Tibial artery (tissue), 4 donors: Measurements from ENCODE around the gene FAM187B.

ENCODE experiments used
- DNase-seq, 2 donors: peaks; one replicate each; pipeline ENCODE4 v3.0.0-alpha.2; 2019
- H3K27ac ChIP-seq, 2 donors: fragments of 200-600 bp; sonication (generic) in 1 of 2; 1 replicate in 1 of 2; 2 replicates in 1 of 2; pipeline ENCODE4 v1.5.1; 2018 to 2019; ENCODE audit warnings: mild to moderate bottlenecking in 1 of 2
- H3K27me3 ChIP-seq, 2 donors: fragments of 200-600 bp; sonication (generic) in 1 of 2; one replicate each; pipeline versions ENCODE4 v1.5.1 to v1.6.0; 2016 to 2019
- H3K36me3 ChIP-seq, 3 donors: fragments of 200-600 bp; sonication (generic) in 2 of 3; one replicate each; pipeline ENCODE4 v1.5.1; 2016 to 2019; ENCODE audit warnings: mild to moderate bottlenecking in 2 of 3
- H3K4me1 ChIP-seq, 4 donors: fragments of 200-600 bp; sonication (generic) in 2 of 4; 1 replicate in 3 of 4; 2 replicates in 1 of 4; pipeline ENCODE4 v1.5.1; 2016 to 2019
- H3K4me3 ChIP-seq, 2 donors: fragments of 200-600 bp; sonication (generic) in 1 of 2; 1 replicate in 1 of 2; 2 replicates in 1 of 2; pipeline ENCODE4 v1.5.1; 2018 to 2019; ENCODE audit warnings: mild to moderate bottlenecking in 2 of 2
- H3K9me3 ChIP-seq, 3 donors: fragments of 200-600 bp; sonication (generic) in 1 of 3; one replicate each; pipeline ENCODE4 v1.5.1; 2016 to 2019
- CTCF ChIP-seq, 2 experiments: fragments of 200-600 bp in 1 of 2; fragments of 450-650 bp in 1 of 2; IDR thresholded peaks; one replicate each; pipeline ENCODE4 v1.5.1; 2017 to 2019; ENCODE audit warnings: antibody characterized with exemption in 2 of 2, mild to moderate bottlenecking in 1 of 2, moderate library complexity in 1 of 2
- intact Hi-C: fragments of 100-400 bp; cut with DNase I; formaldehyde crosslinking; loops from one replicate; pipeline ENCODE4 v1.15.0; 2023; ENCODE audit warnings: low total_unique reads

FAM187B gene

DNA sequence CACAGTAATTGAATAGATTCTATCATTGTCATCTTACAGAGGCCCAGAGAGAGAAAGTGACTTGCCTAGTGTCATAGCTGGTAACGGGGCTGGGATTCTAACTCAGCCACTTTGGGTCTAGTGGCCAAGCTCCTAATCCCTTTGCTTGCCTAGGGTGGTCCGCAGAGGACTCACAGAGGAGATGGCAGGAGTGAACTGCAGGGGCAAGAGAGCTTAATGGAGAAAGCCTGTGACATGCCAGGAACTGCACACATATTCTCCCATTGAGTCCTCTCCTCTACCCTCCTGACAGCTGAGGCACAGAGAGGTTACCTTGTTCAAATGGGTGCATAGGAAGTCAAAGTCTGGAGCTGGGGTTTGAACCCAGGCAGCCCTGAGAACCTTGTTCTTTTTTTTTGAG, 22.9 kb upstream of the FAM187B start:
- no peak for TF ChIP-seq CTCF (IDR thresholded peaks at IDR 0.05)
- Histone ChIP-seq H3K4me1 (peaks cover 0 to 22% (median 15%) of the 10 kb centered on the region in 4 donors), H3K27me3 (peaks cover 0 to 51% of the 10 kb centered on the region in 2 donors), H3K36me3 (no peaks in the 10 kb centered on the region), H3K27ac (no peak overlapping the region), H3K4me3 (no peak overlapping the region), H3K9me3 (no peaks in the 10 kb centered on the region)
- DNase-seq = no peak
- intact Hi-C loops = no loop called here

- H3K4me3 ChIP-seq = peak overlapping the region in 1 of 2 donors; percentile 42
- DNase-seq = peak in 1 of 2 donors; percentile 61
- no peak for TF ChIP-seq CTCF (IDR thresholded peaks at IDR 0.05)
- H3K27me3 ChIP-seq = peaks cover 0 to 47% of the 10 kb centered on the region in 2 donors
- peaks cover 0 to 22% (median 15%) of the 10 kb centered on the region in 4 donors for H3K4me1 ChIP-seq
- no peak overlapping the region for H3K27ac ChIP-seq
- H3K36me3 ChIP-seq = no peaks in the 10 kb centered on the region
- intact Hi-C loops = no loop called here
- no peaks in the 10 kb centered on the region for H3K9me3 ChIP-seq
These were observed 21.5 kb upstream of the FAM187B start for GRCh38 chr19:35249848-35250711.

DNA sequence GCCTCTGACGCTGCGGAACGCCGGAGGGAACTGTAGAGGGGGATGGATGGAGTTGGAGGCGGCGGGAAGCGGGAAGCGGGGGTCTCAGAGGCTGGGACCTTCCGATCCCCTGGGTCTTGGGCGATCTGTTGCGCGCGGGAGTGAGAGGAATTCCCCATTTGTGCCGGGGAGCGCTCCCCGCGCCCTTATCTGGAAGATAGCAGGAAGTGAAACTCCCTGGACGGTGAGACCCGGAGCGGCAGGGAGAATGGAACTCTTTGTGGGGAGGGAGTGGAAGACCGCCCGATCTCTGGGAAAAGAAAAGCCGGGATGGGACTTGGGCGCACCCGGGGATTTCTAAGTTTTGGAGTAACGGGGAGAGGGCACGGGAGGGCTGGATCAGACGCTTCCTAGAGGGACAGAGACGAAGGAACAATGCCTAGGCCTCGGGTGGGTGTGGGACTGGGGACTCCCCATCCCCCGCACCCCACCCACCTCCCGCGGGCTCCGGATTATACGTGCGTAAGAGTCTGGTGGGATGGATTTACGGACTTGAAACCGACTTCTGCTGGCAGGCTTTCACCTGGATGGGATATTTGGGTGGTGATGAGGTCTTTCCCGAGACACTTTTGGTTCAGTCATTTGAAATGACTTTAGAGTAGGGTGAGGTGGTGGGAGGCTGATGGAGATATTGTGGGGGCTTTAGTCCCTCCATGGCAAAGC, 20.8 kb upstream of the FAM187B start:
- intact Hi-C loops = no loop called here
- Histone ChIP-seq H3K27ac (peak overlapping the region; percentile 15 to 42), H3K36me3 (no peaks in the 10 kb centered on the region), H3K9me3 (no peaks in the 10 kb centered on the region), H3K27me3 (peaks cover 0 to 43% of the 10 kb centered on the region in 2 donors), H3K4me3 (peak overlapping the region; percentile 42 to 52), H3K4me1 (peaks cover 0 to 22% (median 15%) of the 10 kb centered on the region in 4 donors)
- no peak for TF ChIP-seq CTCF (IDR thresholded peaks at IDR 0.05)
- peak in 1 of 2 donors; percentile 61 for DNase-seq

GRCh38 chr19:35248310-35249145, 20.0 kb upstream of the FAM187B start, which contains the start of gene LSR:
LSR (plus strand) TSS chr19:35249002; CDS start chr19:35249023, 21 bp downstream.
- peaks cover 0 to 22% (median 15%) of the 10 kb centered on the region in 4 donors for H3K4me1 ChIP-seq
- intact Hi-C loops = no loop called here

More at GRCh38 chr19:35248310-35249145, 20.0 kb upstream of the FAM187B start, which contains the start of gene LSR:
- no peak for TF ChIP-seq CTCF (IDR thresholded peaks at IDR 0.05)
- H3K27me3 ChIP-seq = peaks cover 0 to 40% of the 10 kb centered on the region in 2 donors
- peak within 1 kb of the TSS; percentile 42 to 52 for H3K4me3 ChIP-seq
- H3K9me3 ChIP-seq = no peaks in the 10 kb centered on the region
- peak within 1 kb of the TSS; percentile 25 to 42 for H3K27ac ChIP-seq
- H3K36me3 ChIP-seq = no peaks in the 10 kb centered on the region
- peak in 1 of 2 donors; percentile 69 for DNase-seq
